Measurements from ENCODE around the gene ASIC4.

Gene ASIC4

DNA sequence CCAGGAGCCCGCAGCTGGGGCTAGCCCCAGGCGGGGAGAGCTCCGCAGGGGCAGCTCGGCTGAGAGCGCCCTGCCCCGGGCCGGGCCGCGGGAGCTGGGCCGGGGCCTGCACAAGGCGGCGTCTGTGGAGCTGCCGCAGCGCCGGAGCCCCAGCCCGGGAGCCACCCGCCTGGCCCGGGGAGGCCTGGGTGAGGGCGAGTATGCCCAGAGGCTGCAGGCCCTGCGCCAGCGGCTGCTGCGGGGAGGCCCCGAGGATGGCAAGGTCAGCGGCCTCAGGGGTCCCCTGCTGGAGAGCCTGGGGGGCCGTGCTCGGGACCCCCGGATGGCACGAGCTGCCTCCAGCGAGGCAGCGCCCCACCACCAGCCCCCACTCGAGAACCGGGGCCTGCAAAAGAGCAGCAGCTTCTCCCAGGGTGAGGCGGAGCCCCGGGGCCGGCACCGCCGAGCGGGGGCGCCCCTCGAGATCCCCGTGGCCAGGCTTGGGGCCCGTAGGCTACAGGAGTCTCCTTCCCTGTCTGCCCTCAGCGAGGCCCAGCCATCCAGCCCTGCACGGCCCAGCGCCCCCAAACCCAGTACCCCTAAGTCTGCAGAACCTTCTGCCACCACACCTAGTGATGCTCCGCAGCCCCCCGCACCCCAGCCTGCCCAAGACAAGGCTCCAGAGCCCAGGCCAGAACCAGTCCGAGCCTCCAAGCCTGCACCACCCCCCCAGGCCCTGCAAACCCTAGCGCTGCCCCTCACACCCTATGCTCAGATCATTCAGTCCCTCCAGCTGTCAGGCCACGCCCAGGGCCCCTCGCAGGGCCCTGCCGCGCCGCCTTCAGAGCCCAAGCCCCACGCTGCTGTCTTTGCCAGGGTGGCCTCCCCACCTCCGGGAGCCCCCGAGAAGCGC lies 30.6 kb upstream of the ASIC4 start:
- Histone ChIP-seq H3K9me3 (ENCODE audit: control insufficient read depth, insufficient read depth, low read depth, low read length) (no peaks in the 10 kb centered on the region), H3K4me1 (ENCODE audit: control insufficient read depth, insufficient read depth, low read length) (peaks cover 35% of the 10 kb centered on the region), H3K9ac (ENCODE audit: low read length) (no peak overlapping the region), H3K27me3 (ENCODE audit: control insufficient read depth, insufficient read depth, low read length) (peaks cover 75% of the 10 kb centered on the region), H3K36me3 (ENCODE audit: control insufficient read depth, insufficient read depth, low read length) (peaks cover 3% of the 10 kb centered on the region; the same call in 1 of the 2 replicates), H3K4me3 (ENCODE audit: low read depth, low read length) (peak overlapping the region; percentile 50), H3K27ac (ENCODE audit: low read depth, low read length) (no peak overlapping the region)

GRCh38 chr2:219484343-219485200 lies 29.7 kb upstream of the ASIC4 start:
- peaks cover 75% of the 10 kb centered on the region for H3K27me3 ChIP-seq (ENCODE audit: control insufficient read depth, insufficient read depth, low read length)
- H3K9ac ChIP-seq (ENCODE audit: low read length): peak overlapping the region; percentile 18
- peak overlapping the region; percentile 50 for H3K4me3 ChIP-seq (ENCODE audit: low read depth, low read length)
- no peaks in the 10 kb centered on the region for H3K9me3 ChIP-seq (ENCODE audit: control insufficient read depth, insufficient read depth, low read depth, low read length)
- H3K27ac ChIP-seq (ENCODE audit: low read depth, low read length): no peak overlapping the region
- H3K4me1 ChIP-seq (ENCODE audit: control insufficient read depth, insufficient read depth, low read length): peaks cover 35% of the 10 kb centered on the region
- H3K36me3 ChIP-seq (ENCODE audit: control insufficient read depth, insufficient read depth, low read length): peaks cover 3% of the 10 kb centered on the region; the same call in 1 of the 2 replicates

DNA sequence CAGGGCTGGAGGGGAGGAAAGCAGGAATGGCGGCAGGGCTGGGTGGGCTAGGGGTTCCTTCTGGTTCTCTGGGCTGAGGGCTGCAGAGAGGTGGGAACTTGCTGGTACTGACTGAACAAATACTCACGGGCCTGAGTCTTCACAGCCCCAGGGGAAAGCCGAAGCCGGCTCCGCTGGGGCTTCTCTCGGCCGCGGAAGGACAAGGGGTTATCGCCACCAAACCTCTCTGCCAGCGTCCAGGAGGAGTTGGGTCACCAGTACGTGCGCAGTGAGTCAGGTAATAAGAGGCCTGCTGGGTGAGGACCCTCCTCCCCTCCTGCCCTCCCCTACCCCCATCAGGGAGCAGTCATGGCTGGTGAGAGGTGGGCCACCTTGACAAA lies 29.1 kb upstream of the ASIC4 start:
- Histone ChIP-seq H3K27me3 (ENCODE audit: control insufficient read depth, insufficient read depth, low read length) (peaks cover 75% of the 10 kb centered on the region), H3K27ac (ENCODE audit: low read depth, low read length) (no peak overlapping the region), H3K4me1 (ENCODE audit: control insufficient read depth, insufficient read depth, low read length) (peaks cover 35% of the 10 kb centered on the region), H3K9me3 (ENCODE audit: control insufficient read depth, insufficient read depth, low read depth, low read length) (no peaks in the 10 kb centered on the region), H3K36me3 (ENCODE audit: control insufficient read depth, insufficient read depth, low read length) (peaks cover 3% of the 10 kb centered on the region; the same call in 1 of the 2 replicates), H3K4me3 (ENCODE audit: low read depth, low read length) (peak overlapping the region; percentile 50), H3K9ac (ENCODE audit: low read length) (peak overlapping the region; percentile 18)

- peaks cover 3% of the 10 kb centered on the region; the same call in 1 of the 2 replicates for H3K36me3 ChIP-seq (ENCODE audit: control insufficient read depth, insufficient read depth, low read length)
- no peak overlapping the region for H3K27ac ChIP-seq (ENCODE audit: low read depth, low read length)
- H3K4me1 ChIP-seq (ENCODE audit: control insufficient read depth, insufficient read depth, low read length): peaks cover 35% of the 10 kb centered on the region
- no peak overlapping the region for H3K4me3 ChIP-seq (ENCODE audit: low read depth, low read length)
- H3K9me3 ChIP-seq (ENCODE audit: control insufficient read depth, insufficient read depth, low read depth, low read length): no peaks in the 10 kb centered on the region
- no peak overlapping the region for H3K9ac ChIP-seq (ENCODE audit: low read length)
- H3K27me3 ChIP-seq (ENCODE audit: control insufficient read depth, insufficient read depth, low read length): peaks cover 70% of the 10 kb centered on the region
Measured at GRCh38 chr2:219486380-219486959, 27.8 kb upstream of the ASIC4 start.

- peaks cover 32% of the 10 kb centered on the region for H3K4me1 ChIP-seq (ENCODE audit: control insufficient read depth, insufficient read depth, low read length)
- H3K9ac ChIP-seq (ENCODE audit: low read length): no peak overlapping the region
- H3K36me3 ChIP-seq (ENCODE audit: control insufficient read depth, insufficient read depth, low read length): no peaks in the 10 kb centered on the region
- no peak overlapping the region for H3K27ac ChIP-seq (ENCODE audit: low read depth, low read length)
- no peaks in the 10 kb centered on the region for H3K9me3 ChIP-seq (ENCODE audit: control insufficient read depth, insufficient read depth, low read depth, low read length)
- H3K4me3 ChIP-seq (ENCODE audit: low read depth, low read length): no peak overlapping the region
- H3K27me3 ChIP-seq (ENCODE audit: control insufficient read depth, insufficient read depth, low read length): peaks cover 64% of the 10 kb centered on the region
Measured at GRCh38 chr2:219488149-219488843, 26.0 kb upstream of the ASIC4 start.

DNA sequence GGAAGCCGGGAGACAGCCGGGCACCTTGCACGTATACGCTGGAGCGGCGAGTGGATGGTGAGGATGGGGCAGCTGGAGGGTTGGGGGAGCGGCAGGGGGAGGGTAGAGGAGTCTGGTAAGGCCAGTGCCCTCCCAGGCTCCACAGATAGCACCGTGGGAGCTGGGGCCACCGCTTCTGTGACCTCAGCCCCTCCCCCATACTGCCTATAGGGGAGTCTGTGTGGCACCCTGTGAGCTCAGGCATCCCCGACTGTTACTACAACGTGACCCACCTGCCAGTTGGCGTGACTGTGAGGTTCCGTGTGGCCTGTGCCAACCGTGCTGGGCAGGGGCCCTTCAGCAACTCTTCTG lies 25.5 kb upstream of the ASIC4 start:
- H3K27ac ChIP-seq (ENCODE audit: low read depth, low read length): no peak overlapping the region
- H3K9ac ChIP-seq (ENCODE audit: low read length): no peak overlapping the region
- peaks cover 64% of the 10 kb centered on the region for H3K27me3 ChIP-seq (ENCODE audit: control insufficient read depth, insufficient read depth, low read length)
- H3K9me3 ChIP-seq (ENCODE audit: control insufficient read depth, insufficient read depth, low read depth, low read length): no peaks in the 10 kb centered on the region
- H3K4me3 ChIP-seq (ENCODE audit: low read depth, low read length): no peak overlapping the region
- H3K4me1 ChIP-seq (ENCODE audit: control insufficient read depth, insufficient read depth, low read length): peaks cover 27% of the 10 kb centered on the region
- H3K36me3 ChIP-seq (ENCODE audit: control insufficient read depth, insufficient read depth, low read length): no peaks in the 10 kb centered on the region

- Histone ChIP-seq H3K27ac (ENCODE audit: low read depth, low read length) (no peak overlapping the region), H3K4me1 (ENCODE audit: control insufficient read depth, insufficient read depth, low read length) (peaks cover 22% of the 10 kb centered on the region), H3K4me3 (ENCODE audit: low read depth, low read length) (no peak overlapping the region), H3K36me3 (ENCODE audit: control insufficient read depth, insufficient read depth, low read length) (no peaks in the 10 kb centered on the region), H3K9ac (ENCODE audit: low read length) (no peak overlapping the region), H3K27me3 (ENCODE audit: control insufficient read depth, insufficient read depth, low read length) (peaks cover 64% of the 10 kb centered on the region), H3K9me3 (ENCODE audit: control insufficient read depth, insufficient read depth, low read depth, low read length) (no peaks in the 10 kb centered on the region)
Measured at GRCh38 chr2:219489315-219489714, 25.0 kb upstream of the ASIC4 start.

GRCh38 chr2:219490186-219490585 lies 24.1 kb upstream of the ASIC4 start:
- H3K4me3 ChIP-seq (ENCODE audit: low read depth, low read length): no peak overlapping the region
- H3K9ac ChIP-seq (ENCODE audit: low read length): no peak overlapping the region
- peaks cover 22% of the 10 kb centered on the region for H3K4me1 ChIP-seq (ENCODE audit: control insufficient read depth, insufficient read depth, low read length)
- H3K27me3 ChIP-seq (ENCODE audit: control insufficient read depth, insufficient read depth, low read length): peaks cover 64% of the 10 kb centered on the region
- no peak overlapping the region for H3K27ac ChIP-seq (ENCODE audit: low read depth, low read length)
- no peaks in the 10 kb centered on the region for H3K9me3 ChIP-seq (ENCODE audit: control insufficient read depth, insufficient read depth, low read depth, low read length)
- no peaks in the 10 kb centered on the region for H3K36me3 ChIP-seq (ENCODE audit: control insufficient read depth, insufficient read depth, low read length)

- Histone ChIP-seq H3K9ac (ENCODE audit: low read length) (no peak overlapping the region), H3K27ac (ENCODE audit: low read depth, low read length) (no peak overlapping the region), H3K36me3 (ENCODE audit: control insufficient read depth, insufficient read depth, low read length) (no peaks in the 10 kb centered on the region), H3K27me3 (ENCODE audit: control insufficient read depth, insufficient read depth, low read length) (peaks cover 63% of the 10 kb centered on the region), H3K4me3 (ENCODE audit: low read depth, low read length) (no peak overlapping the region), H3K4me1 (ENCODE audit: control insufficient read depth, insufficient read depth, low read length) (peaks cover 20% of the 10 kb centered on the region), H3K9me3 (ENCODE audit: control insufficient read depth, insufficient read depth, low read depth, low read length) (no peaks in the 10 kb centered on the region)
Measured at GRCh38 chr2:219490600-219491130, 23.6 kb upstream of the ASIC4 start.

- Histone ChIP-seq H3K36me3 (ENCODE audit: control insufficient read depth, insufficient read depth, low read length) (no peaks in the 10 kb centered on the region), H3K4me1 (ENCODE audit: control insufficient read depth, insufficient read depth, low read length) (peaks cover 20% of the 10 kb centered on the region), H3K4me3 (ENCODE audit: low read depth, low read length) (no peak overlapping the region), H3K27ac (ENCODE audit: low read depth, low read length) (no peak overlapping the region), H3K9me3 (ENCODE audit: control insufficient read depth, insufficient read depth, low read depth, low read length) (no peaks in the 10 kb centered on the region), H3K27me3 (ENCODE audit: control insufficient read depth, insufficient read depth, low read length) (peaks cover 63% of the 10 kb centered on the region), H3K9ac (ENCODE audit: low read length) (no peak overlapping the region)
Measured at GRCh38 chr2:219491278-219491963, 22.9 kb upstream of the ASIC4 start.

Measured in HUES6 (cell line).